ENCODE measurements around the gene CCDC71L.
A peak's percentile ranks its signal among the peaks of the same experiment; 100 is the strongest.

The CCDC71L gene

GRCh38 chr7:106625678-106626301 is 35.2 kb downstream of the CCDC71L start:
- DNase-seq (ENCODE audit: low read depth) = no peak

- peak; percentile 98 for DNase-seq (ENCODE audit: low read depth)
These were observed 37.1 kb downstream of the CCDC71L start for GRCh38 chr7:106623853-106624252.

GRCh38 chr7:106623315-106623660 is 37.7 kb downstream of the CCDC71L start:
- no peak for DNase-seq (ENCODE audit: low read depth)

- DNase-seq (ENCODE audit: low read depth) = no peak
These were observed 38.2 kb downstream of the CCDC71L start for GRCh38 chr7:106622654-106623314.

- no peak for DNase-seq (ENCODE audit: low read depth)
These were observed 39.4 kb downstream of the CCDC71L start for GRCh38 chr7:106621393-106622132.

- no peak for DNase-seq (ENCODE audit: low read depth)
These were observed 40.3 kb downstream of the CCDC71L start for GRCh38 chr7:106620676-106621075.

GRCh38 chr7:106620034-106620433 is 40.9 kb downstream of the CCDC71L start:
- no peak for DNase-seq (ENCODE audit: low read depth)

GRCh38 chr7:106619213-106619612 is 41.7 kb downstream of the CCDC71L start:
- no peak for DNase-seq (ENCODE audit: low read depth)

- DNase-seq (ENCODE audit: low read depth) = peak; percentile 80
These were observed 42.5 kb downstream of the CCDC71L start for GRCh38 chr7:106618480-106618879.

- no peak for DNase-seq (ENCODE audit: low read depth)
These were observed 43.1 kb downstream of the CCDC71L start for GRCh38 chr7:106617860-106618259.

- DNase-seq (ENCODE audit: low read depth) = peak; percentile 48
These were observed 44.3 kb downstream of the CCDC71L start for GRCh38 chr7:106616708-106617051.

- peak; percentile 32 for DNase-seq (ENCODE audit: low read depth)
These were observed 44.9 kb downstream of the CCDC71L start for GRCh38 chr7:106615808-106616707.

- DNase-seq (ENCODE audit: low read depth) = peak; percentile 74
These were observed 46.2 kb downstream of the CCDC71L start for GRCh38 chr7:106614751-106615150.

- DNase-seq (ENCODE audit: low read depth) = peak; percentile 74
These were observed 47.0 kb downstream of the CCDC71L start for GRCh38 chr7:106613848-106614560.

GRCh38 chr7:106613279-106613678 is 47.7 kb downstream of the CCDC71L start:
- DNase-seq (ENCODE audit: low read depth) = no peak

- no peak for DNase-seq (ENCODE audit: low read depth)
These were observed 48.5 kb downstream of the CCDC71L start for GRCh38 chr7:106612432-106612831.

- DNase-seq (ENCODE audit: low read depth) = peak; percentile 53
These were observed 49.0 kb downstream of the CCDC71L start for GRCh38 chr7:106611911-106612310.

- DNase-seq (ENCODE audit: low read depth) = peak; percentile 49
These were observed 49.7 kb downstream of the CCDC71L start for GRCh38 chr7:106610996-106611886.

GRCh38 chr7:106609416-106609815 is 51.5 kb downstream of the CCDC71L start:
- DNase-seq (ENCODE audit: low read depth) = peak; percentile 91

GRCh38 chr7:106608661-106609060 is 52.3 kb downstream of the CCDC71L start:
- DNase-seq (ENCODE audit: low read depth) = no peak

Data from EH (cell line).